Astrocyte (in vitro differentiated cells and primary cell): ENCODE results near the gene PRKCA. TPM values are rescaled to one million over a fixed set of nuclear protein-coding genes. Genes with fewer than 3 reads are reported as not detected.

Experiments used
- DNase-seq: peaks from one replicate; pipeline ENCODE4 v3.0.0-alpha.2; 2010; ENCODE audit warnings: low read depth
- FAIRE-seq: peaks from 2 replicates; lab custom pipeline; 2011; peaks lifted over from hg19 to GRCh38; lab: Jason Lieb, UNC
- H2AFZ ChIP-seq: 2 replicates; pipeline ENCODE4 v1.6.0; 2012; ENCODE audit warnings: low read depth, low read length, inconsistent platforms
- H3K27ac ChIP-seq: 2 replicates; pipeline ENCODE4 v1.5.1; 2011; ENCODE audit warnings: low read depth, low read length, inconsistent platforms
- H3K27me3 ChIP-seq: 2 replicates; pipeline ENCODE4 v1.6.0; 2011; ENCODE audit warnings: low read length, inconsistent platforms; ENCODE audit not compliant: insufficient read depth
- H3K36me3 ChIP-seq: 2 replicates; pipeline ENCODE4 v1.5.1; 2011; ENCODE audit warnings: low read length, inconsistent platforms; ENCODE audit not compliant: insufficient read depth
- H3K4me1 ChIP-seq: 2 replicates; pipeline ENCODE4 v1.5.1; 2011; ENCODE audit warnings: low read length, inconsistent platforms; ENCODE audit not compliant: insufficient read depth
- H3K4me2 ChIP-seq: 2 replicates; pipeline ENCODE4 v1.6.0; 2012; ENCODE audit warnings: low read length, inconsistent platforms
- H3K4me3 ChIP-seq: 2 replicates; pipeline ENCODE4 v1.5.1; 2011; ENCODE audit warnings: low read depth, mild to moderate bottlenecking, low read length, inconsistent platforms; ENCODE audit not compliant: insufficient read depth
- H3K79me2 ChIP-seq: 2 replicates; pipeline ENCODE4 v1.6.0; 2012; ENCODE audit warnings: mild to moderate bottlenecking, low read length, inconsistent platforms; ENCODE audit not compliant: insufficient read depth
- H3K9ac ChIP-seq: 2 replicates; pipeline ENCODE4 v1.6.0; 2012; ENCODE audit warnings: mild to moderate bottlenecking, low read length, inconsistent platforms
- H3K9me3 ChIP-seq: 2 replicates; pipeline ENCODE4 v1.5.1; 2012; ENCODE audit warnings: low read depth, mild to moderate bottlenecking, low read length, inconsistent platforms; ENCODE audit not compliant: insufficient read depth
- H4K20me1 ChIP-seq: 2 replicates; pipeline ENCODE4 v1.6.0; 2012; ENCODE audit warnings: low read length, inconsistent platforms; ENCODE audit not compliant: insufficient read depth
- H3K27ac Mint-ChIP-seq: one replicate; pipeline ENCODE4 v1.8.0; 2021; ENCODE audit warnings: mild to moderate bottlenecking, mixed read lengths; ENCODE audit not compliant: unreplicated experiment
- H3K27me3 Mint-ChIP-seq: one replicate; pipeline ENCODE4 v1.8.0; 2021; ENCODE audit warnings: low read depth, mixed read lengths; ENCODE audit not compliant: unreplicated experiment
- H3K36me3 Mint-ChIP-seq: one replicate; pipeline ENCODE4 v1.8.0; 2021; ENCODE audit warnings: low read depth, mixed read lengths; ENCODE audit not compliant: unreplicated experiment
- H3K4me1 Mint-ChIP-seq: one replicate; pipeline ENCODE4 v1.8.0; 2021; ENCODE audit warnings: low read depth, mixed read lengths; ENCODE audit not compliant: unreplicated experiment
- H3K4me3 Mint-ChIP-seq: one replicate; pipeline ENCODE4 v1.8.0; 2021; ENCODE audit warnings: mild to moderate bottlenecking, moderate library complexity, mixed read lengths; ENCODE audit not compliant: unreplicated experiment
- H3K9me3 Mint-ChIP-seq: one replicate; pipeline ENCODE4 v1.8.0; 2021; ENCODE audit warnings: mild to moderate bottlenecking, mixed read lengths; ENCODE audit not compliant: unreplicated experiment
- EZH2 ChIP-seq: IDR thresholded peaks from 2 replicates; pipeline ENCODE4 v1.6.1; 2012; ENCODE audit warnings: mild to moderate bottlenecking, low read length, inconsistent platforms; ENCODE audit not compliant: insufficient read depth
- total RNA-seq: library from RNA; stranded (reverse); gene quantifications from 2 replicates; pipeline ENCODE4 v1.2.1, GENCODE V29; 2021
- TF ChIP-seq, protein P1 (sequence below): IDR thresholded peaks from 2 replicates; pipeline ENCODE4 v1.5.1; 2011; ENCODE audit warnings: low read depth, mild to moderate bottlenecking, inconsistent platforms, low read length, moderate library complexity; ENCODE audit not compliant: insufficient read depth

Gene PRKCA
- total RNA-seq, 1 donor from 2014 or later = 49.9 TPM

DNA sequence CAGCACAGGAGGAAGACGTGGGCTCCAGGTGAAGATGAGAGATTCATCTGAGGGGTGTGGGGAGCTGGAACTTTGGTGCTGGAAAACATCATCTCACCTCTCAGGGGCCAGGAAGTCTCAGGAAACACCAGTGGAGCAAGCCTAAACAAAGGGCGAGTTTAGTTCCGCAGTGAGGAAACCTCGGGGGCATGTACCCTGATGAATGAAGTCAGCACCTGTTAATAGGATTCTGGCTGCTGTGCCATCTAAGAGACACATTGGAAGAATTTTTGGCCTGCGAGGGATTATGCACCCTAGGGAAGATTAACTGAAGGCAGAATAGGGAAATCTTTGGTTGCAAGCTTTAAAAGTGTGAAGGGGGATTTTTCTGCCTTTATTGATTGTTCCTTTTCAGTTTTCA is 437.8 kb downstream of the PRKCA start:
- Histone ChIP-seq H3K9ac (no peak overlapping the region), H3K4me1 (no peaks in the 10 kb centered on the region), H3K27me3 (no peaks in the 10 kb centered on the region), H3K36me3 (peaks cover 12% of the 10 kb centered on the region), H3K4me2 (no peak overlapping the region), H2AFZ (no peak overlapping the region), H3K9me3 (no peaks in the 10 kb centered on the region), H3K79me2 (no peaks in the 10 kb centered on the region), H4K20me1 (peaks cover 4% of the 10 kb centered on the region), H3K4me3 (no peak overlapping the region), H3K27ac (no peak overlapping the region)
- H3K27me3 Mint-ChIP-seq = no peaks in the 10 kb centered on the region
- H3K9me3 Mint-ChIP-seq = no peaks in the 10 kb centered on the region
- peaks cover 18% of the 10 kb centered on the region for H3K36me3 Mint-ChIP-seq
- FAIRE-seq = no peak
- H3K27ac Mint-ChIP-seq = no peak overlapping the region
- no peaks in the 10 kb centered on the region for H3K4me1 Mint-ChIP-seq
- no peak for TF ChIP-seq EZH2
- TF ChIP-seq, protein P1, sequence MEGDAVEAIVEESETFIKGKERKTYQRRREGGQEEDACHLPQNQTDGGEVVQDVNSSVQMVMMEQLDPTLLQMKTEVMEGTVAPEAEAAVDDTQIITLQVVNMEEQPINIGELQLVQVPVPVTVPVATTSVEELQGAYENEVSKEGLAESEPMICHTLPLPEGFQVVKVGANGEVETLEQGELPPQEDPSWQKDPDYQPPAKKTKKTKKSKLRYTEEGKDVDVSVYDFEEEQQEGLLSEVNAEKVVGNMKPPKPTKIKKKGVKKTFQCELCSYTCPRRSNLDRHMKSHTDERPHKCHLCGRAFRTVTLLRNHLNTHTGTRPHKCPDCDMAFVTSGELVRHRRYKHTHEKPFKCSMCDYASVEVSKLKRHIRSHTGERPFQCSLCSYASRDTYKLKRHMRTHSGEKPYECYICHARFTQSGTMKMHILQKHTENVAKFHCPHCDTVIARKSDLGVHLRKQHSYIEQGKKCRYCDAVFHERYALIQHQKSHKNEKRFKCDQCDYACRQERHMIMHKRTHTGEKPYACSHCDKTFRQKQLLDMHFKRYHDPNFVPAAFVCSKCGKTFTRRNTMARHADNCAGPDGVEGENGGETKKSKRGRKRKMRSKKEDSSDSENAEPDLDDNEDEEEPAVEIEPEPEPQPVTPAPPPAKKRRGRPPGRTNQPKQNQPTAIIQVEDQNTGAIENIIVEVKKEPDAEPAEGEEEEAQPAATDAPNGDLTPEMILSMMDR = no peak
- DNase-seq = no peak
- no peak overlapping the region for H3K4me3 Mint-ChIP-seq

DNA sequence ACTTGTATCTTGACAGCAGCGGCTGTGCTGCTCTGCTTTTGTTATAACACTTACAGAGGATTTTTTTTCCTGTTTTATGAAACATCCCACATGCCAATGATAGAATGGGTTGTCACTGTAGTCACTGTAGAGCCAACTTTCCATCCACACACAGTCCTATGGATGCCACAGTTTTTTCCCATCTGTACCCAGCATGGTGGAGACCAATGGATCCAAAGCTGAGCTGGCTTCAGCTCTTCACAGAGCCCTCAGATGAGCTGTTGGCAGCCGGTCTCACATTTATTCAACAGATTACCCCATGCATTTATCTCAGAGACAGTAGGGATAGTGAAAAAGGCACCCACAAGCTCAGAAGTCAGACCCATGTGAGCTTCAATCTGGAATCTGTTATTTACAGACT is 441.1 kb downstream of the PRKCA start:
- no peak overlapping the region for H3K27ac Mint-ChIP-seq
- no peak overlapping the region for H3K4me3 Mint-ChIP-seq
- H4K20me1 ChIP-seq = peaks cover 4% of the 10 kb centered on the region
- no peak for TF ChIP-seq EZH2
- TF ChIP-seq, protein P1 = no peak
- no peak overlapping the region for H3K4me3 ChIP-seq
- peaks cover 8% of the 10 kb centered on the region for H3K36me3 ChIP-seq
- H3K36me3 Mint-ChIP-seq = peaks cover 12% of the 10 kb centered on the region
- no peak overlapping the region for H3K4me2 ChIP-seq
- H3K27me3 Mint-ChIP-seq = no peaks in the 10 kb centered on the region
- no peak overlapping the region for H3K27ac ChIP-seq
- no peak overlapping the region for H3K9ac ChIP-seq
- H3K9me3 Mint-ChIP-seq = peaks cover 2% of the 10 kb centered on the region
- no peak overlapping the region for H2AFZ ChIP-seq
- FAIRE-seq = no peak
- peaks cover 14% of the 10 kb centered on the region for H3K4me1 ChIP-seq
- no peaks in the 10 kb centered on the region for H3K79me2 ChIP-seq
- DNase-seq = no peak
- H3K4me1 Mint-ChIP-seq = no peaks in the 10 kb centered on the region
- H3K9me3 ChIP-seq = no peaks in the 10 kb centered on the region
- no peaks in the 10 kb centered on the region for H3K27me3 ChIP-seq

DNA sequence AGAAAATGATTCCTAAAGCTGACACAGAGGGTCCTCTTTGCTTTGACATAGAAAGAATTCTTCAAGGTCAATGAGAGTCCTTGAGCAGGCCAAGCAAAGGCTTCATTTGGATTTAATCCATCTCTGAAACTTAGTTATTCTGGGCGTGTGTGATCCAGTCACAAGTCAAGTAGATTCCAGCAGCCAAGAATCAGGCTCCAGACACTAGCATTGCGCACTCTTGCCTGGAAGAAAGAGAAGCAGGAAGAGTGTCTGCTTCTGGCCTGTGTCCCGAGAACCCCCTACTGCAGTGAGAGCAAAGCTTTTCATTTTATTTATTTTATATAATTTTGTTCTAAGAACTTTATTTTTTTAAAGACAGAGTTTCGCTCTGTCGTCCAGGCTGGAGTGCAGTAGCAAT is 444.3 kb downstream of the PRKCA start:
- no peaks in the 10 kb centered on the region for H3K4me1 Mint-ChIP-seq

More for the DNA sequence above, 444.3 kb downstream of the PRKCA start:
- no peaks in the 10 kb centered on the region for H3K27me3 ChIP-seq
- Mint-ChIP-seq H3K27ac (no peak overlapping the region), H3K36me3 (peaks cover 18% of the 10 kb centered on the region), H3K4me3 (no peak overlapping the region), H3K27me3 (no peaks in the 10 kb centered on the region), H3K9me3 (peaks cover 2% of the 10 kb centered on the region)
- no peak overlapping the region for H3K9ac ChIP-seq
- DNase-seq (no peak), FAIRE-seq (no peak)
- H4K20me1 ChIP-seq = no peaks in the 10 kb centered on the region
- peaks cover 15% of the 10 kb centered on the region for H3K4me1 ChIP-seq
- H3K79me2 ChIP-seq = no peaks in the 10 kb centered on the region
- no peak overlapping the region for H3K27ac ChIP-seq
- no peak overlapping the region for H3K4me3 ChIP-seq
- H3K9me3 ChIP-seq = no peaks in the 10 kb centered on the region
- peaks cover 11% of the 10 kb centered on the region for H3K36me3 ChIP-seq
- H2AFZ ChIP-seq = no peak overlapping the region
- H3K4me2 ChIP-seq = no peak overlapping the region
- TF ChIP-seq, protein P1 = no peak
- TF ChIP-seq EZH2 = no peak
